HG02571 (cell line): Measurements from ENCODE around the gene GGT6.

Experiments used
- ATAC-seq: cut with Tn5 transposase; IDR thresholded peaks from one replicate; pipeline ENCODE4 v1.9.1; 2021; ENCODE audit warnings: mild to moderate bottlenecking, moderate library complexity; ENCODE audit not compliant: unreplicated experiment

Gene GGT6

DNA sequence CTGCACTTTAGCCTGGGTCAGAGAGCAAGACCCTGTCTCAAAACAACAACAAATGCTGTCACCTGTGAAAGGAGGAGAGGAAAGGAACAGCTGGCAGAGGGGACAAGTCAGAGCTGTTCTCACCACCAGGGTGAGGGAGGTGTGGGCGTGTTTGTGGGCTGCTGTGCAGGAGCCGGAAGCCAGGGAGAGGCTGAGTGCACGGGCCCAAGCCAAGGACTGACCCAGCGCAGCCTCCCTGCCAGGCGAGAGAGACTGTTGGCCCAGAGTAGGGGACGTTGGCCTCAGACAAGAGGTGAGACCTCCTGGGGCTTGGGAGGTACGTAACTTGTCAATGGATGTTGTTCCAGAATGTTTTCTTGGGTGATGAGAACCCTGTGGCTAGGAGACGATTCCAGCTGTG lies 51.0 kb downstream of the GGT6 start:
- no peak for ATAC-seq

DNA sequence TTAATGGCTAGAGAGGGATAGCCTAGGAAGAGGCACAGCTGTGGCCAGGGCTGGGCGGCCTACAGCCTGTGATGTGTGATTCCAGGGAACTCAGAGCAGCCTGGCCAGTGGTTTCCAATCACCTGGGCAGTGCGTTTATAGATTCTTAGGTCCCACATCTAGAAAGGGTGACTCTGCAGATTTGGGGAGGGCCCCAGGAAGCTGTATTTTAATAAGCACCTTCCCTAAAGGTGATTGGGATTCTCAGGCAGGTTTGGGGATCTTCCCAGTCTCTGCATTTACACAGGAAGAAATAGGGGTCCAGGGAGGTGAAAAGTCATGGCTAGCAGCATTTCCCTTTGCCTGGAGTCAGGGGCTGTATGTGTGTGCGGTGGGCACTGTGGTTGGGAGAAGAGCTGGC lies 52.2 kb downstream of the GGT6 start:
- no peak for ATAC-seq

DNA sequence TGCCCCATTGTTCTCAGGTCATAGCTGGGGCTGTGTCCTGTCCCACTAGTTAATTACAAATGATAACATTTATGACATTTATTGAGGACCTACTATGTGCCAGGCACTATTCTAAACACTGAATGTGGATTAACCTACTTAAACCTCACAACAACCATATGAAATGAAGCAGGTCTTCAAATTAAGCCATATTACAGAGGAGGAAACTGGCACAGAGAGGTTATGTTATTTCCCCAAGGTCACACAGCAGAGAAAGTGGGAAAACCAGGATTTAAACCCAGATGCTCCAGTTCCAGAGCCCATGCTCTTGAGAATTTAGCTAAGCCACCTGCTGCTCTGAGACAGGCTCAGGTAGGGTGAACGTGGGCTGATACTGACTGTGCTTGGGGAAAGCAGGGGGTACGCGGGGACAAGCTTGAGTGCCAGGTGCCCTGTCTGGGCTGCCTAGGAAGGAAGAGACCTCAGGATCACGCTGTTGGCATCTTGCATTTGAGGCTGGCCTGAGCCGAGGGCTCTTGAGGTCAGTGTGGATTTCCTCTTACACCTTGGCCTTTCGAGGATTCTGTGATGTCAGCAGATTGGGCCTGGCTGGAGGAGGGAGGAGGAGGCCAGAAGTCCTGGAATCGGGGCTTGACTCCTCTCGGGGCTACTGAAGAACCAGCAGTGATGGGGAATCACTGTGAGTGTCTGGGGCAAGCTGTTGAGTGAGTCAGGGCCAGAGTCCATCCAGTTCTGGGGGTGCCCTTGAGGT lies 52.8 kb downstream of the GGT6 start:
- ATAC-seq, result no peak
